Spleen (tissue), 7 donors: ENCODE data around the gene KLK3.

Source experiments
- POLR2AphosphoS5 ChIP-seq, 3 donors: sonication (generic); formaldehyde crosslinking; IDR thresholded peaks; one replicate each; pipeline ENCODE4 v1.5.1; 2017; ENCODE audit warnings: antibody characterized with exemption in 3 of 3
- TF ChIP-seq, protein P1 (sequence below), 11 experiments: fragments of 200-600 bp in 7 of 11; fragments of 450-650 bp in 4 of 11; sonication (generic) in 4 of 11; IDR thresholded peaks in 8 of 11; conservative IDR thresholded peaks in 3 of 11; 1 replicate in 7 of 11; 2 replicates in 4 of 11; pipeline versions ENCODE4 v1.4.0 to v1.8.0; 2016 to 2021; ENCODE audit warnings: antibody characterized with exemption in 11 of 11, inconsistent platforms in 4 of 11, mild to moderate bottlenecking in 1 of 11
- donor health status: DM: no; HTN: no; CAD: no; lungs with moderate emphysema.
- donor health status: DM: no; HTN: no; CAD: no.
- donor health status: DM: no; HTN: no; CAD: no.

DNA sequence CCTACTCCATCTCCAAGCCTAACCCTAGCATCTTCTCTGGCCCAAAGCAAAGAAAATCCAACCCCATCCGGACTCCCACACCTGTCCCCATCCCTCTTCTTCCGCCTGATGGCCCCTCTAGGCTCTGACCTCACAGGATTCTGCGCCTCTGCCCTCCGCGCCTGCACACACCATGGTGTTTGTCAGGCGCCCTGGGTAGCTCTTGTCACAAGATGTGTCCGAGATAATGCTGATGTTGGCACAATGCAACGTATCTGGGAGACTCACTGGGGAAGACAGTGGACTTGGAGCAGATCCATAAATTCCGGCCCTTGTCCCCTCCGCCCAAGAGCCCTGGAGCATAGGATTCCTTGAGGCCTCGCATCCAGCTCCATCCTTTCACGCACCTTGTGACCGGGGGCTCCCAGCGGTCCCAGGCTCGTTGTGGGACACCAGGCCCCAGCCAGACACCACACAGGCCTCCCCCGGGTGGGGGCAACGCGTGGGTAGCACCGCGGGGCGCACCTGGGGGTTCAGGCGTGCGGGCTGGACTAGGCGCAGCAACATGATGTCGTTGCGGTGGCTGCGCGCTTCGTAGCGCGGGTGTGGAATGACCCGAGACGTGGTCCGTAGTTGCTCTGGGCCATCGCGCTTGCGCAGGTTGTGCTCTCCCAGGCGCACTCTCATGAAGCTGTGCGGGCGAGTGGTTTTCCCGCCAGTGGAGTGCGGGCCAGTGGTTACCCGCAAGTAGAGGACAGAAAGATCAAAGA, 28.0 kb upstream of the KLK3 start:
- TF ChIP-seq, protein P1, sequence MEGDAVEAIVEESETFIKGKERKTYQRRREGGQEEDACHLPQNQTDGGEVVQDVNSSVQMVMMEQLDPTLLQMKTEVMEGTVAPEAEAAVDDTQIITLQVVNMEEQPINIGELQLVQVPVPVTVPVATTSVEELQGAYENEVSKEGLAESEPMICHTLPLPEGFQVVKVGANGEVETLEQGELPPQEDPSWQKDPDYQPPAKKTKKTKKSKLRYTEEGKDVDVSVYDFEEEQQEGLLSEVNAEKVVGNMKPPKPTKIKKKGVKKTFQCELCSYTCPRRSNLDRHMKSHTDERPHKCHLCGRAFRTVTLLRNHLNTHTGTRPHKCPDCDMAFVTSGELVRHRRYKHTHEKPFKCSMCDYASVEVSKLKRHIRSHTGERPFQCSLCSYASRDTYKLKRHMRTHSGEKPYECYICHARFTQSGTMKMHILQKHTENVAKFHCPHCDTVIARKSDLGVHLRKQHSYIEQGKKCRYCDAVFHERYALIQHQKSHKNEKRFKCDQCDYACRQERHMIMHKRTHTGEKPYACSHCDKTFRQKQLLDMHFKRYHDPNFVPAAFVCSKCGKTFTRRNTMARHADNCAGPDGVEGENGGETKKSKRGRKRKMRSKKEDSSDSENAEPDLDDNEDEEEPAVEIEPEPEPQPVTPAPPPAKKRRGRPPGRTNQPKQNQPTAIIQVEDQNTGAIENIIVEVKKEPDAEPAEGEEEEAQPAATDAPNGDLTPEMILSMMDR (IDR thresholded peaks at IDR 0.05 in 8 of 11, conservative IDR thresholded peaks at IDR 0.05 in 3 of 11), result no peak
- TF ChIP-seq POLR2AphosphoS5 (IDR thresholded peaks at IDR 0.05), result no peak
